ENCODE data around the gene SNRPD3.
"Not testable (repeated sequence)": the region's sequence is repeated elsewhere in the genome, so short reads cannot be mapped to it uniquely, and the experiment has no call there.

SNRPD3 gene

GRCh38 chr22:24532075-24532474 lies 23.7 kb upstream of the SNRPD3 start:
- DNase-seq (ENCODE audit: low spot score) = no peak

GRCh38 chr22:24535348-24535747 lies 20.5 kb upstream of the SNRPD3 start:
- DNase-seq (ENCODE audit: low spot score) = no peak

- DNase-seq (ENCODE audit: low spot score) = no peak
These were observed 19.7 kb upstream of the SNRPD3 start for GRCh38 chr22:24536089-24536488.

GRCh38 chr22:24540470-24540869 lies 15.3 kb upstream of the SNRPD3 start:
- DNase-seq (ENCODE audit: low spot score) = peak; percentile 26

GRCh38 chr22:24541681-24542515 lies 13.9 kb upstream of the SNRPD3 start:
- DNase-seq (ENCODE audit: low spot score) = no peak

- DNase-seq (ENCODE audit: low spot score) = no peak
These were observed 13.2 kb upstream of the SNRPD3 start for GRCh38 chr22:24542641-24543040.

GRCh38 chr22:24543185-24543601 lies 12.6 kb upstream of the SNRPD3 start:
- DNase-seq (ENCODE audit: low spot score) = no peak

GRCh38 chr22:24543679-24544243 lies 12.0 kb upstream of the SNRPD3 start:
- no peak for DNase-seq (ENCODE audit: low spot score)

- no peak for DNase-seq (ENCODE audit: low spot score)
These were observed 7.0 kb upstream of the SNRPD3 start for GRCh38 chr22:24548812-24549211.

- DNase-seq (ENCODE audit: low spot score) = no peak
These were observed 5.5 kb upstream of the SNRPD3 start for GRCh38 chr22:24550028-24550901.

GRCh38 chr22:24550902-24551435 lies 4.8 kb upstream of the SNRPD3 start:
- no peak for DNase-seq (ENCODE audit: low spot score)

GRCh38 chr22:24552503-24553286 lies 3.1 kb upstream of the SNRPD3 start:
- DNase-seq (ENCODE audit: low spot score) = not testable (repeated sequence)

- DNase-seq (ENCODE audit: low spot score) = peak; percentile 19
These were observed 2.0 kb upstream of the SNRPD3 start for GRCh38 chr22:24553597-24554312.

GRCh38 chr22:24554313-24555164 lies 1.3 kb upstream of the SNRPD3 start, which contains the start of gene GUCD1:
Gene GUCD1, minus strand, starts transcription at chr22:24555138. Its CDS starts 147 bp downstream, at chr22:24554991.
- DNase-seq (ENCODE audit: low spot score) = peak; percentile 18

- no peak for DNase-seq (ENCODE audit: low spot score)
These were observed 3.7 kb downstream of the SNRPD3 start for GRCh38 chr22:24559471-24559870.

GRCh38 chr22:24563246-24563645 lies 7.4 kb downstream of the SNRPD3 start:
- DNase-seq (ENCODE audit: low spot score) = no peak

- DNase-seq (ENCODE audit: low spot score) = no peak
These were observed 8.7 kb downstream of the SNRPD3 start for GRCh38 chr22:24564376-24565058.

GRCh38 chr22:24565077-24565476 lies 9.3 kb downstream of the SNRPD3 start:
- DNase-seq (ENCODE audit: low spot score) = no peak

- no peak for DNase-seq (ENCODE audit: low spot score)
These were observed 11.2 kb downstream of the SNRPD3 start for GRCh38 chr22:24566899-24567511.

All from cerebellar cortex (tissue), 1 donor.